RPMI8226 (cell line): Measurements from ENCODE around the gene GRIN1.

ENCODE experiments used
- DNase-seq: peaks from one replicate; pipeline ENCODE4 v3.0.0-alpha.2; 2015

Gene GRIN1

GRCh38 chr9:137149363-137149762, 10.4 kb downstream of the GRIN1 start:
- DNase-seq = peak; percentile 32

GRCh38 chr9:137149942-137150616, 11.1 kb downstream of the GRIN1 start:
- DNase-seq = peak; percentile 78

GRCh38 chr9:137150617-137151457, 11.9 kb downstream of the GRIN1 start:
- peak; percentile 97 for DNase-seq

GRCh38 chr9:137152844-137153405, 14.0 kb downstream of the GRIN1 start:
- DNase-seq = no peak

- peak; percentile 85 for DNase-seq
Observed at GRCh38 chr9:137156567-137157375, 17.8 kb downstream of the GRIN1 start.

GRCh38 chr9:137157618-137158415, 18.9 kb downstream of the GRIN1 start:
- DNase-seq = peak; percentile 93

GRCh38 chr9:137158625-137159024, 19.7 kb downstream of the GRIN1 start:
- peak; percentile 91 for DNase-seq

GRCh38 chr9:137159105-137160053, 20.4 kb downstream of the GRIN1 start:
- peak; percentile 76 for DNase-seq

GRCh38 chr9:137160054-137160425, 21.1 kb downstream of the GRIN1 start:
- no peak for DNase-seq

- peak; percentile 37 for DNase-seq
Observed at GRCh38 chr9:137160716-137161557, 22.0 kb downstream of the GRIN1 start.

GRCh38 chr9:137161558-137162486, 22.9 kb downstream of the GRIN1 start:
- DNase-seq = peak; percentile 25

GRCh38 chr9:137162505-137163364, 23.8 kb downstream of the GRIN1 start:
- DNase-seq = peak; percentile 30

- peak; percentile 22 for DNase-seq
Observed at GRCh38 chr9:137163365-137163715, 24.4 kb downstream of the GRIN1 start.

- no peak for DNase-seq
Observed at GRCh38 chr9:137163805-137164204, 24.9 kb downstream of the GRIN1 start.

GRCh38 chr9:137164370-137165249, 25.7 kb downstream of the GRIN1 start:
- no peak for DNase-seq

GRCh38 chr9:137165250-137165836, 26.4 kb downstream of the GRIN1 start:
- no peak for DNase-seq
